Testis (tissue), 3 donors: ENCODE results near the gene ALG1. TPM values are rescaled to one million over a fixed set of nuclear protein-coding genes. Genes with fewer than 3 reads are reported as not detected.

Source experiments
- DNase-seq: peaks from one replicate; pipeline ENCODE4 v3.0.0-alpha.2; 2019
- H3K27ac ChIP-seq, 2 donors: fragments of 200-600 bp; sonication (generic); one replicate each; pipeline ENCODE4 v1.5.1; 2019
- H3K27me3 ChIP-seq: fragments of 200-600 bp; sonication (generic); one replicate; pipeline ENCODE4 v1.5.1; 2019
- H3K36me3 ChIP-seq: fragments of 200-600 bp; sonication (generic); one replicate; pipeline ENCODE4 v1.5.1; 2017; ENCODE audit warnings: low read depth; ENCODE audit errors: missing control alignments
- H3K4me1 ChIP-seq: fragments of 200-600 bp; sonication (generic); one replicate; pipeline ENCODE4 v1.5.1; 2019
- H3K4me3 ChIP-seq, 2 donors: fragments of 200-600 bp; sonication (generic); one replicate each; pipeline ENCODE4 v1.5.1; 2017 to 2019
- H3K9me3 ChIP-seq: fragments of 200-600 bp; sonication (generic); one replicate; pipeline ENCODE4 v1.5.1; 2017
- POLR2A ChIP-seq: fragments of 450-650 bp; IDR thresholded peaks from one replicate; pipeline ENCODE4 v1.6.1; 2017; ENCODE audit warnings: antibody characterized with exemption, mild to moderate bottlenecking, moderate library complexity
- WGBS, 2 donors: methylation state at CpG; one replicate each; pipeline ENCODE4 v1.1.5; 2018; 5-methylcytosine and 5-hydroxymethylcytosine counted together
- intact Hi-C: fragments of 100-400 bp; cut with DNase I; formaldehyde crosslinking; loops from one replicate; pipeline ENCODE4 v1.15.1; 2023; ENCODE audit warnings: low total_unique reads
- polyA plus RNA-seq: library from polyadenylated mRNA; stranded (reverse); fragments of 350-450 nt; fragmentation: Illumina TruSeq; extraction: RNeasy Lipid Tissue Mini Kit (QIAGEN cat#74804); gene quantifications from one replicate; pipeline ENCODE4 v1.2.3, GENCODE V29; 2014; ENCODE audit warnings: low read depth, low replicate concordance; ENCODE audit not compliant: insufficient read depth
- total RNA-seq, 2 donors: library from RNA; depleted of rRNA; stranded (reverse); fragments of >200 nt; gene quantifications; one replicate each; pipeline ENCODE4 v1.2.3, GENCODE V29; 2016
- TF ChIP-seq, protein P1 (sequence below), 3 experiments: fragments of 450-650 bp in 2 of 3; fragments of 200-600 bp in 1 of 3; sonication (generic) in 1 of 3; IDR thresholded peaks; one replicate each; pipeline ENCODE4 v1.5.1; 2016 to 2019; ENCODE audit warnings: antibody characterized with exemption in 3 of 3, mild to moderate bottlenecking in 2 of 3, moderate library complexity in 1 of 3

Gene ALG1
- total and polyA plus RNA-seq, 3 donors from 2014 or later = 34.3 to 54.3 (median 35.9) TPM

DNA sequence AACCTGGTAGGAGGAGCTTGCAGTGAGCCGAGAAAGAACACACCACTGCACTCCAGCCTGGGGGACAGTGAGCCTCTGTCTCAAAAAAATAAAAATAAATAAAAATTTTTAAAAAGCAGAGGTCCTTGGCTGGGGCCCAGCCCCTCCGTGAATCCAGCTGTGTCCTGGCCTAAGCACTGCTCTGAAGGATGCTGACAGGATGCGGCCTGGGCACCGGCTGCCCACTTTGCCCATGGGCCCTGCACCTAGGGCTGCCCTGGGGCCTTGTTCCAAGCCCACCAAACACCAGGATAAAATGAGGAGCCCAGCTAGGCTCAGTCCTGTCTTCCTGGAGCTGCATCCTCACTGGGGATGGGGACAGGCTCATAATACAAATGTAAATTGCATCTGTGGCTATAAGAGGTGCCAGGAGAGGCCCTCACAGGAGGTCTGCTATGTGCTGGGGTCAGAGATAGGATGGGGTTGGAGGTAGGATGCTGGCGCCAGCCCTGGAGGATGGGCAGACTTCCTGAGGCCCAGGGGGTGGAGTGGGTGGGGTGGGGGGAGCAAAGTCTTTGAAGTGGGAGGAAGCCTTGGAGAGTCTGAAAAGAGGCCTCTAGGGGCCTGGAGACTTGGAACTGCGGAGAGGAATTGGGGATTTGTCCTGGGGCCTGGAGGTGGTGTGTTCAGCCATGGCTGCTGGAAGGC is 12.1 kb upstream of the ALG1 start:
- Histone ChIP-seq H3K27me3 (no peaks in the 10 kb centered on the region), H3K27ac (no peak overlapping the region), H3K4me1 (no peaks in the 10 kb centered on the region), H3K36me3 (no peaks in the 10 kb centered on the region), H3K9me3 (no peaks in the 10 kb centered on the region), H3K4me3 (no peak overlapping the region)
- WGBS, 2 donors = 79 to 80% methylated on average over 6 of the region's 6 CpGs
- DNase-seq = no peak
- TF ChIP-seq POLR2A = no peak
- TF ChIP-seq, protein P1, sequence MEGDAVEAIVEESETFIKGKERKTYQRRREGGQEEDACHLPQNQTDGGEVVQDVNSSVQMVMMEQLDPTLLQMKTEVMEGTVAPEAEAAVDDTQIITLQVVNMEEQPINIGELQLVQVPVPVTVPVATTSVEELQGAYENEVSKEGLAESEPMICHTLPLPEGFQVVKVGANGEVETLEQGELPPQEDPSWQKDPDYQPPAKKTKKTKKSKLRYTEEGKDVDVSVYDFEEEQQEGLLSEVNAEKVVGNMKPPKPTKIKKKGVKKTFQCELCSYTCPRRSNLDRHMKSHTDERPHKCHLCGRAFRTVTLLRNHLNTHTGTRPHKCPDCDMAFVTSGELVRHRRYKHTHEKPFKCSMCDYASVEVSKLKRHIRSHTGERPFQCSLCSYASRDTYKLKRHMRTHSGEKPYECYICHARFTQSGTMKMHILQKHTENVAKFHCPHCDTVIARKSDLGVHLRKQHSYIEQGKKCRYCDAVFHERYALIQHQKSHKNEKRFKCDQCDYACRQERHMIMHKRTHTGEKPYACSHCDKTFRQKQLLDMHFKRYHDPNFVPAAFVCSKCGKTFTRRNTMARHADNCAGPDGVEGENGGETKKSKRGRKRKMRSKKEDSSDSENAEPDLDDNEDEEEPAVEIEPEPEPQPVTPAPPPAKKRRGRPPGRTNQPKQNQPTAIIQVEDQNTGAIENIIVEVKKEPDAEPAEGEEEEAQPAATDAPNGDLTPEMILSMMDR (IDR thresholded peaks at IDR 0.05) = no peak
- intact Hi-C loops = no loop called here

DNA sequence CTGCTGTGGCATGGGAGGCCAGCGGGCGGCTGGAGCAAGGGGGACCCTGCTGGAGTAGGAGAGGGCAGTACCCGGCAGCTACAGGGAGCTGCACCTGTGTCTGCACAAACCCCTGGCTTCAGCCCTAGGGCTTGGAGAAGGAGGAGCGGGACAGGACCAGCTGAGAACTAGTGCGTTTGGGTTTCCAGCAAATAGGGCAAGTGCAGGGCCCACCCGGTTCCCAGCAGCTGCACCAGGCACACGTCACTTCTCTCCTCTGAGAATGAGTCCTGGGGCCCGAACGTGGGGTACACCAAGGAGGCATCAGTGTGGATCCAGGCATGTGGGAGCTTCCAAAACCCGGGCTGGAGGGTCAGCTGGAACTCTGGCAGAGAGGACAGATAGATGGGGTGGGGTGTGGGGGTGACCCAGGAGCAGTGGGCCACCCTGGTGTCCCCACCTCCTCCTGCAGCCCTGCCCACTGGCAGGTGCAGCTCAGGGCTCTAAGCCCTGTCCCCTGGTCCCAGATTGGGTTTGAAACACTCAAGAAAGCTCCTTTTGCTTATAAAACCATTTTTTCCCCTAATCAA is 11.5 kb upstream of the ALG1 start:
- H3K36me3 ChIP-seq = no peaks in the 10 kb centered on the region
- no peaks in the 10 kb centered on the region for H3K9me3 ChIP-seq
- intact Hi-C loops = no loop called here
- no peak for DNase-seq
- H3K4me3 ChIP-seq = no peak overlapping the region
- no peaks in the 10 kb centered on the region for H3K27me3 ChIP-seq
- TF ChIP-seq POLR2A = no peak
- TF ChIP-seq, protein P1 (IDR thresholded peaks at IDR 0.05) = no peak
- WGBS, 2 donors = 69 to 78% methylated on average over 9 to 10 of the region's 10 CpGs
- no peaks in the 10 kb centered on the region for H3K4me1 ChIP-seq
- H3K27ac ChIP-seq = no peak overlapping the region

DNA sequence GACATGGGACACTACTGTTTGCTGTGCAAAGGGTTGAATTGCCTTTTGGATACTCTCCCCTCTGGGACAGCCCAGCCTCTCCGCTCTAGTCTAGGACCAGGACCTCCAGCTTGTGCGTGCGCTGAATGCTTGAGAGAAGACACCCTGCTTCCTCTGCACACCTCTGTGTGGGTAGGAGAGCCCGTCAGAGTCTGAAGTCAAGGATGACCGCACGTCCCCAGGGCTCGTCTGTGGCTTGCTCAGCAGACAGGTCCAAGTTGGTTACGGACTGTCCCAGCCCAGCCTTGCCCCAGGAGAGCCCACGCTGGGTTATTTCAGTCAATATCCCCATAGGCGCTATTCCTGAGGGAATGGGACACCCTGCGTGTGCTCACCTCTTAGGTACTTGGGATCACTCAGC is 9.6 kb upstream of the ALG1 start:
- WGBS, 2 donors = 86 to 91% methylated on average over 11 of the region's 11 CpGs
- no peaks in the 10 kb centered on the region for H3K4me1 ChIP-seq
- intact Hi-C loops = no loop called here
- H3K36me3 ChIP-seq = no peaks in the 10 kb centered on the region
- no peaks in the 10 kb centered on the region for H3K27me3 ChIP-seq
- DNase-seq = no peak
- H3K9me3 ChIP-seq = no peaks in the 10 kb centered on the region
- H3K4me3 ChIP-seq = no peak overlapping the region
- no peak overlapping the region for H3K27ac ChIP-seq
- TF ChIP-seq, protein P1 (IDR thresholded peaks at IDR 0.05) = no peak
- TF ChIP-seq POLR2A = no peak

DNA sequence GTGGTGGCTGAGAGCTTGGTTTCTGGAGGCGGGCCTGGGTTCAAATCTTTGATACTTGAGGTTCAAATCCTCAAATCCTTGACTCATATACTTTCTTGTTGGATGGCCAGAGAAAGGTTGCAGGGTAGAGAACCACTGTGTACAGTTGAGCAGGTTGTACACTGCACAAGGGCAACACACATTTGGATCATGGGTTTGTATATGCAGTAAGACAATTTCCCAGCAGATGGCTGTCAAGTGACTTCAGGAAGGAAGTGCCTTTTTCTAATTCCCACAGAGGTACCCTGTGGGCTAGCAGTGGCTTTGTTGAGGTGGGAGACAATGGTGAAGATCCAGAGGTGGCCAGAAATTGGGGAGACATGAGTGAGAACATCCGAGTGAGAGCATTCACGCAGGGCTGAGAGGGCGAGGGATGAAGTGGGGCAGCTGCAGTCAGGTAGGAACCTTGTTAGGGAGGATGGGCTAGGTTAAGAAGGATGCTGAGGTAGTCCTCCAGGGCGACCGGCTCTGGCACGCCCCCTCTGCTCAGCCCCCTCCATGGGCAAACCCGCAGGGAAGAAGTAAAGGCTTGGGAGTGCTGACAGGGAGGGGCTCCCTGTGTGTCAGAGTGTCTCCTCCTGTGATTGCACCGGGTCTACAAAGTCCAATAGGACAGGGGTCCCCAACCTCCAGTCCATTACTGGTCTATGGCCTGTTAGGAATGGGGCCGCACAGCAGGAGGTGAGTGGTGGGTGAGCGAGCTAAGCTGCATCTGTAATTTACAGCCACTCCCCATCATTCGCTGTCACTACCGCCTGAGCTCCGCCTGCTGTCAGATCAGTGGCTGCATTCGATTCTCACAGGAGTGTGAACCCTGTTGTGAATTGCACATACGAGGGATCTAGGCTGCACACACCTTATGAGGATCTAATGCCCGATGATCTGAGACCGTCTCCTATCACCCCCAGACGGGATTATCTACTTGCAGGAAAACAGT is 8.6 kb upstream of the ALG1 start:
- intact Hi-C loops = no loop called here
- Histone ChIP-seq H3K4me1 (no peaks in the 10 kb centered on the region), H3K27ac (no peak overlapping the region), H3K9me3 (no peaks in the 10 kb centered on the region), H3K27me3 (no peaks in the 10 kb centered on the region), H3K4me3 (no peak overlapping the region), H3K36me3 (no peaks in the 10 kb centered on the region)
- no peak for TF ChIP-seq POLR2A
- TF ChIP-seq, protein P1 (IDR thresholded peaks at IDR 0.05) = no peak
- 67 to 74% methylated on average over 18 to 19 of the region's 19 CpGs for WGBS, 2 donors
- no peak for DNase-seq
